Measurements from ENCODE around the gene PGGT1B.

PGGT1B gene

GRCh38 chr5:115297031-115297430 is 34.4 kb upstream of the PGGT1B start:
- TF ChIP-seq, protein P1, sequence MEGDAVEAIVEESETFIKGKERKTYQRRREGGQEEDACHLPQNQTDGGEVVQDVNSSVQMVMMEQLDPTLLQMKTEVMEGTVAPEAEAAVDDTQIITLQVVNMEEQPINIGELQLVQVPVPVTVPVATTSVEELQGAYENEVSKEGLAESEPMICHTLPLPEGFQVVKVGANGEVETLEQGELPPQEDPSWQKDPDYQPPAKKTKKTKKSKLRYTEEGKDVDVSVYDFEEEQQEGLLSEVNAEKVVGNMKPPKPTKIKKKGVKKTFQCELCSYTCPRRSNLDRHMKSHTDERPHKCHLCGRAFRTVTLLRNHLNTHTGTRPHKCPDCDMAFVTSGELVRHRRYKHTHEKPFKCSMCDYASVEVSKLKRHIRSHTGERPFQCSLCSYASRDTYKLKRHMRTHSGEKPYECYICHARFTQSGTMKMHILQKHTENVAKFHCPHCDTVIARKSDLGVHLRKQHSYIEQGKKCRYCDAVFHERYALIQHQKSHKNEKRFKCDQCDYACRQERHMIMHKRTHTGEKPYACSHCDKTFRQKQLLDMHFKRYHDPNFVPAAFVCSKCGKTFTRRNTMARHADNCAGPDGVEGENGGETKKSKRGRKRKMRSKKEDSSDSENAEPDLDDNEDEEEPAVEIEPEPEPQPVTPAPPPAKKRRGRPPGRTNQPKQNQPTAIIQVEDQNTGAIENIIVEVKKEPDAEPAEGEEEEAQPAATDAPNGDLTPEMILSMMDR (IDR thresholded peaks at IDR 0.05; ENCODE audit: low read depth, low read length, poor library complexity, severe bottlenecking): no peak
- TF ChIP-seq EZH2phosphoT487 (IDR thresholded peaks at IDR 0.05; ENCODE audit: borderline replicate concordance, low read length): no peak
- Histone ChIP-seq H3K27ac (ENCODE audit: low read depth, low read length) (no peak overlapping the region), H4K20me1 (ENCODE audit: control insufficient read depth, insufficient read depth, low read depth, low read length) (no peaks in the 10 kb centered on the region), H3K4me1 (ENCODE audit: control insufficient read depth, low read length) (peaks cover 19% of the 10 kb centered on the region), H3K9me2 (replicated peaks; ENCODE audit: control insufficient read depth, low read length) (no peaks in the 10 kb centered on the region), H3K27me3 (ENCODE audit: control insufficient read depth, low read length) (no peaks in the 10 kb centered on the region), H3F3A (ENCODE audit: control insufficient read depth, insufficient read depth) (no peaks in the 10 kb centered on the region), H3K4me2 (ENCODE audit: low read length) (peak overlapping the region; percentile 51), H3K79me2 (ENCODE audit: control insufficient read depth, low read length) (peaks cover 11% of the 10 kb centered on the region), H3K4me3 (ENCODE audit: low read length) (peak overlapping the region; percentile 57), H3K36me3 (ENCODE audit: control insufficient read depth, low read length) (no peaks in the 10 kb centered on the region), H3K9me3 (ENCODE audit: control insufficient read depth, insufficient read depth, low read length) (no peaks in the 10 kb centered on the region)

- Histone ChIP-seq H3K4me2 (ENCODE audit: low read length) (peak within 1 kb of the TSS; percentile 86), H3K9me2 (replicated peaks; ENCODE audit: control insufficient read depth, low read length) (no peaks in the 10 kb centered on the region), H3K79me2 (ENCODE audit: control insufficient read depth, low read length) (peaks cover 11% of the 10 kb centered on the region), H3K9me3 (ENCODE audit: control insufficient read depth, insufficient read depth, low read length) (no peaks in the 10 kb centered on the region), H3K36me3 (ENCODE audit: control insufficient read depth, low read length) (no peaks in the 10 kb centered on the region), H3K4me3 (ENCODE audit: low read length) (peak within 1 kb of the TSS; percentile 89), H3K4me1 (ENCODE audit: control insufficient read depth, low read length) (peaks cover 19% of the 10 kb centered on the region), H3K27me3 (ENCODE audit: control insufficient read depth, low read length) (no peaks in the 10 kb centered on the region), H3K27ac (ENCODE audit: low read depth, low read length) (no peak within 1 kb of the TSS), H4K20me1 (ENCODE audit: control insufficient read depth, insufficient read depth, low read depth, low read length) (no peaks in the 10 kb centered on the region), H3F3A (ENCODE audit: control insufficient read depth, insufficient read depth) (no peaks in the 10 kb centered on the region)
- no peak for TF ChIP-seq EZH2phosphoT487 (IDR thresholded peaks at IDR 0.05; ENCODE audit: borderline replicate concordance, low read length)
- TF ChIP-seq, protein P1 (IDR thresholded peaks at IDR 0.05; ENCODE audit: low read depth, low read length, poor library complexity, severe bottlenecking): no peak
These were observed 33.7 kb upstream of the PGGT1B start, which contains the start of gene CCDC112 for GRCh38 chr5:115296124-115297022. Gene CCDC112, minus strand, starts transcription at chr5:115296654. Its CDS starts 111 bp downstream, at chr5:115296543.

- H3K4me3 ChIP-seq (ENCODE audit: low read length): peak overlapping the region; percentile 89
- peak overlapping the region; percentile 86 for H3K4me2 ChIP-seq (ENCODE audit: low read length)
- H3K4me1 ChIP-seq (ENCODE audit: control insufficient read depth, low read length): peaks cover 19% of the 10 kb centered on the region
- no peak overlapping the region for H3K27ac ChIP-seq (ENCODE audit: low read depth, low read length)
- no peaks in the 10 kb centered on the region for H3F3A ChIP-seq (ENCODE audit: control insufficient read depth, insufficient read depth)
- no peak for TF ChIP-seq EZH2phosphoT487 (IDR thresholded peaks at IDR 0.05; ENCODE audit: borderline replicate concordance, low read length)
- TF ChIP-seq, protein P1 (IDR thresholded peaks at IDR 0.05; ENCODE audit: low read depth, low read length, poor library complexity, severe bottlenecking): no peak
- H3K27me3 ChIP-seq (ENCODE audit: control insufficient read depth, low read length): no peaks in the 10 kb centered on the region
- no peaks in the 10 kb centered on the region for H3K9me2 ChIP-seq (replicated peaks; ENCODE audit: control insufficient read depth, low read length)
- no peaks in the 10 kb centered on the region for H3K9me3 ChIP-seq (ENCODE audit: control insufficient read depth, insufficient read depth, low read length)
- no peaks in the 10 kb centered on the region for H4K20me1 ChIP-seq (ENCODE audit: control insufficient read depth, insufficient read depth, low read depth, low read length)
- H3K36me3 ChIP-seq (ENCODE audit: control insufficient read depth, low read length): no peaks in the 10 kb centered on the region
- H3K79me2 ChIP-seq (ENCODE audit: control insufficient read depth, low read length): peaks cover 11% of the 10 kb centered on the region
These were observed 33.1 kb upstream of the PGGT1B start for GRCh38 chr5:115295777-115296123.

Data from DOHH2 (cell line).